H9 (cell line): Measurements from ENCODE around the gene ZC3H18. TPM values are rescaled to one million over a fixed set of nuclear protein-coding genes. Genes with fewer than 3 reads are reported as not detected.
A peak's percentile ranks its signal among the peaks of the same experiment; 100 is the strongest.

Experiments used
- DNase-seq: peaks from one replicate; pipeline ENCODE4 v3.0.0-alpha.2; 2017
- H2AFZ ChIP-seq: one replicate; pipeline ENCODE4 v1.6.1; 2013; ENCODE audit warnings: mild to moderate bottlenecking, low read length, control low read depth, moderate library complexity
- H2AK5ac ChIP-seq: 2 replicates; pipeline ENCODE4 v1.6.1; 2013; ENCODE audit warnings: low read length, control low read depth, mixed read lengths; ENCODE audit not compliant: insufficient read length
- H2BK120ac ChIP-seq: one replicate; pipeline ENCODE4 v1.6.1; 2013; ENCODE audit warnings: low read depth, mild to moderate bottlenecking, low read length, control low read depth, inconsistent platforms; ENCODE audit not compliant: poor library complexity, severe bottlenecking
- H2BK12ac ChIP-seq: 2 replicates; pipeline ENCODE4 v1.6.1; 2013; ENCODE audit warnings: low read length, control low read depth, mixed read lengths, low read depth; ENCODE audit not compliant: insufficient read length
- H2BK15ac ChIP-seq: 2 replicates; pipeline ENCODE4 v1.6.1; 2013; ENCODE audit warnings: low read depth, low read length, control low read depth
- H2BK20ac ChIP-seq: one replicate; pipeline ENCODE4 v1.6.1; 2013; ENCODE audit warnings: low read depth, mild to moderate bottlenecking, low read length, control low read depth, inconsistent platforms; ENCODE audit not compliant: poor library complexity, severe bottlenecking
- H2BK5ac ChIP-seq: 2 replicates; pipeline ENCODE4 v1.6.1; 2013; ENCODE audit warnings: low read length, control low read depth, mixed read lengths; ENCODE audit not compliant: insufficient read length
- H3K14ac ChIP-seq: 2 replicates; pipeline ENCODE4 v1.6.1; 2013; ENCODE audit warnings: low read length, control low read depth; ENCODE audit not compliant: insufficient read depth
- H3K18ac ChIP-seq: 2 replicates; pipeline ENCODE4 v1.6.1; 2013; ENCODE audit warnings: low read depth, mild to moderate bottlenecking, mixed read lengths, low read length, control low read depth; ENCODE audit not compliant: insufficient read length
- H3K23ac ChIP-seq: 2 replicates; pipeline ENCODE4 v1.6.1; 2013; ENCODE audit warnings: low read length, control low read depth, mixed read lengths, low read depth; ENCODE audit not compliant: insufficient read length
- H3K23me2 ChIP-seq: 2 replicates; pipeline ENCODE4 v1.6.1; 2013; ENCODE audit warnings: low read depth, mild to moderate bottlenecking, mixed read lengths, low read length, control low read depth; ENCODE audit not compliant: insufficient read length, poor library complexity, severe bottlenecking
- H3K27ac ChIP-seq: 2 replicates; pipeline ENCODE4 v1.5.1; 2013; ENCODE audit warnings: low read length, control low read depth, mixed read lengths, low read depth; ENCODE audit not compliant: insufficient read length
- H3K27me3 ChIP-seq: 2 replicates; pipeline ENCODE4 v1.6.1; 2013; ENCODE audit warnings: low read length, control low read depth, inconsistent platforms; ENCODE audit not compliant: insufficient read depth
- H3K4ac ChIP-seq: 2 replicates; pipeline ENCODE4 v1.6.1; 2013; ENCODE audit warnings: low read depth, mild to moderate bottlenecking, control low read depth, inconsistent platforms, low read length, moderate library complexity
- H3K4me1 ChIP-seq: 2 replicates; pipeline ENCODE4 v1.6.1; 2013; ENCODE audit warnings: low read length, control low read depth, inconsistent platforms; ENCODE audit not compliant: insufficient read depth
- H3K4me2 ChIP-seq: 2 replicates; pipeline ENCODE4 v1.6.1; 2013; ENCODE audit warnings: low read length, control low read depth, mixed read lengths; ENCODE audit not compliant: insufficient read length, insufficient read depth
- H3K56ac ChIP-seq: 2 replicates; pipeline ENCODE4 v1.6.1; 2013; ENCODE audit warnings: low read depth, mild to moderate bottlenecking, mixed read lengths, low read length, control low read depth; ENCODE audit not compliant: insufficient read length
- H3K79me1 ChIP-seq: 2 replicates; pipeline ENCODE4 v1.6.1; 2013; ENCODE audit warnings: low read depth, mild to moderate bottlenecking, moderate library complexity, low read length, control low read depth, inconsistent platforms; ENCODE audit not compliant: insufficient read depth, poor library complexity, severe bottlenecking
- H3K79me2 ChIP-seq: 2 replicates; pipeline ENCODE4 v1.6.1; 2013; ENCODE audit warnings: low read length, control low read depth, inconsistent platforms; ENCODE audit not compliant: insufficient read depth
- H3K9ac ChIP-seq: 2 replicates; pipeline ENCODE4 v1.6.1; 2013; ENCODE audit warnings: low read length, control low read depth, mixed read lengths; ENCODE audit not compliant: insufficient read length; ENCODE audit errors: extremely low read depth
- H3K9me3 ChIP-seq: one replicate; pipeline ENCODE4 v1.6.1; 2013; ENCODE audit warnings: low read depth, low read length, inconsistent platforms; ENCODE audit not compliant: control insufficient read depth
- H3T11ph ChIP-seq: one replicate; pipeline ENCODE4 v1.6.1; 2013; ENCODE audit warnings: mild to moderate bottlenecking, low read length, control low read depth, inconsistent platforms
- H4K20me1 ChIP-seq: one replicate; pipeline ENCODE4 v1.6.1; 2013; ENCODE audit not compliant: control insufficient read depth, insufficient read length, insufficient read depth
- H4K5ac ChIP-seq: 2 replicates; pipeline ENCODE4 v1.6.1; 2013; ENCODE audit warnings: low read depth, mild to moderate bottlenecking, mixed read lengths, low read length, control low read depth; ENCODE audit not compliant: insufficient read length
- H4K8ac ChIP-seq: replicated peaks from 2 replicates; pipeline ENCODE4 v1.6.1; 2013; ENCODE audit warnings: low read length, control low read depth, mixed read lengths, low read depth; ENCODE audit not compliant: insufficient read length
- H4K91ac ChIP-seq: 2 replicates; pipeline ENCODE4 v1.6.1; 2013; ENCODE audit warnings: low read depth, mild to moderate bottlenecking, moderate library complexity, mixed read lengths, low read length, control low read depth; ENCODE audit not compliant: insufficient read length
- H3K27ac Mint-ChIP-seq, 3 experiments: 2 replicates in 2 of 3; 3 replicates in 1 of 3; pipeline ENCODE4 v1.8.0; 2020 to 2021; ENCODE audit warnings: mixed read lengths in 3 of 3, mild to moderate bottlenecking in 1 of 3, moderate library complexity in 1 of 3
- H3K27me3 Mint-ChIP-seq: 2 replicates; pipeline ENCODE4 v1.8.0; 2021; ENCODE audit warnings: low read depth, mild to moderate bottlenecking, moderate library complexity, mixed read lengths
- H3K36me3 Mint-ChIP-seq, 3 experiments: 2 replicates in 2 of 3; 3 replicates in 1 of 3; pipeline ENCODE4 v1.8.0; 2020 to 2021; ENCODE audit warnings: low read depth in 3 of 3, mixed read lengths in 3 of 3; ENCODE audit not compliant: insufficient read depth in 1 of 3
- H3K4me1 Mint-ChIP-seq, 2 experiments: 2 replicates each; pipeline ENCODE4 v1.8.0; 2020; ENCODE audit warnings: mixed read lengths in 2 of 2
- H3K4me3 Mint-ChIP-seq, 2 experiments: 2 replicates in 1 of 2; 3 replicates in 1 of 2; pipeline ENCODE4 v1.8.0; 2020 to 2021; ENCODE audit warnings: mild to moderate bottlenecking in 2 of 2, mixed read lengths in 2 of 2, moderate library complexity in 1 of 2
- H3K9me3 Mint-ChIP-seq, 2 experiments: 2 replicates in 1 of 2; 3 replicates in 1 of 2; pipeline ENCODE4 v1.8.0; 2020; ENCODE audit warnings: mild to moderate bottlenecking in 2 of 2, mixed read lengths in 2 of 2, moderate library complexity in 1 of 2
- CTCF ChIP-seq: fragments of 200-600 bp; sonication (generic); conservative IDR thresholded peaks from 3 replicates; pipeline ENCODE4 v1.8.0; 2021; ENCODE audit warnings: antibody characterized with exemption, mild to moderate bottlenecking
- WGBS: extraction: QIAGEN DNeasy Blood & Tissue Kit; methylation state at CpG from one replicate; pipeline ENCODE4 v1.1.7; 2013; ENCODE audit warnings: missing lambda C conversion rate, low lambda C conversion rate, mixed read lengths; ENCODE audit not compliant: insufficient read length; ENCODE audit errors: extremely low coverage; 5-methylcytosine and 5-hydroxymethylcytosine counted together
- total RNA-seq: library from RNA; stranded (reverse); gene quantifications from 2 replicates; pipeline ENCODE4 v1.2.1, GENCODE V29; 2021

The ZC3H18 gene
- total RNA-seq, 1 experiment from 2014 or later, result 69.7 TPM

DNA sequence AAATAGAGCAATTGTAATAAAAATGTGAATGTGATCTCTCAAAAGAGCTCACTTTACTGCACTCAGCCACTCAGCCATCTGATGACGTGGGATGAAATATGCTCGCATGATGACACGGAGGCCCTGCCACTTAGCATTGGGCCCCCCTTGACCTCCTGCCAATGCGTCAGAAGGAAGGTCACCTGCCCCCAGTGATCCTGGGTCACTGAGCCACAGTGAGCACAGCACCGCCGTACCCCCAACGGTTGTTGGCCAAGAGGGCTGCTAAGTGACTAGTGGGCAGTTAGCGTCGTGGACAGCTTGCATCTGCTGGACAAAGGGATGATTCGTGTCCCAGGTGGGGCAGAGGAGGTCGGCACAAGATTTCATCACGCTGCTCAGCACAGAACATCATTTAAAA is 22.9 kb downstream of the ZC3H18 start:
- Histone ChIP-seq H2BK12ac (no peak overlapping the region), H3K23me2 (no peaks in the 10 kb centered on the region), H2BK5ac (no peak overlapping the region), H3K14ac (no peak overlapping the region), H3K56ac (no peak overlapping the region), H4K5ac (no peak overlapping the region), H3K9me3 (no peaks in the 10 kb centered on the region), H3K9ac (no peak overlapping the region), H3K23ac (no peak overlapping the region), H3T11ph (no peak overlapping the region), H3K4me2 (no peak overlapping the region), H4K8ac (no peak overlapping the region), H3K4ac (no peak overlapping the region), H3K79me2 (peaks cover 2% of the 10 kb centered on the region), H3K18ac (no peak overlapping the region), H4K91ac (no peak overlapping the region), H3K27ac (no peak overlapping the region), H3K79me1 (no peaks in the 10 kb centered on the region), H3K4me1 (no peaks in the 10 kb centered on the region), H2AFZ (no peak overlapping the region), H2AK5ac (no peak overlapping the region), H2BK120ac (no peak overlapping the region), H2BK15ac (no peak overlapping the region), H3K27me3 (no peaks in the 10 kb centered on the region), H4K20me1 (peaks cover 3% of the 10 kb centered on the region), H2BK20ac (no peak overlapping the region)
- Mint-ChIP-seq H3K4me1 (no peaks in the 10 kb centered on the region), H3K27ac (peak overlapping the region in 1 of 3 experiments; percentile 46; a peak in 1 of 7 replicates), H3K36me3 (peaks cover 23 to 56% (median 48%) of the 10 kb centered on the region in 3 experiments; a peak in 6 of 7 replicates), H3K4me3 (no peak overlapping the region), H3K9me3 (no peaks in the 10 kb centered on the region), H3K27me3 (no peaks in the 10 kb centered on the region)
- DNase-seq, result no peak
- no peak for TF ChIP-seq CTCF
- no CpG with 5 or more reads among the region's 12 CpGs for WGBS
